HEK293 (cell line): ENCODE data around the gene ALPK3.

ENCODE experiments used
- CTCF ChIA-PET: fragments of 350-600 bp; formaldehyde crosslinking; extraction: SDS; loops from one replicate; lab custom pipeline; 2021; ENCODE audit warnings: antibody characterized with exemption; lab: Yijun Ruan, JAX
- POLR2A ChIA-PET: fragments of 300-600 bp; formaldehyde crosslinking; extraction: SDS; loops from one replicate; lab custom pipeline; 2020; ENCODE audit warnings: antibody characterized with exemption, inconsistent platforms; lab: Yijun Ruan, JAX
- H3K27ac ChIP-seq: fragments of 200-500 bp; sonication (Bioruptor generic); 2 replicates; pipeline ENCODE4 v1.5.1; 2014; ENCODE audit warnings: low read depth, low read length, control low read depth, inconsistent platforms; ENCODE audit errors: extremely low read depth
- H3K36me3 ChIP-seq, 2 experiments: fragments of 200-500 bp in 1 of 2; sonication (Bioruptor generic) in 1 of 2; 1 replicate in 1 of 2; 2 replicates in 1 of 2; pipeline ENCODE4 v1.5.1; 2014 to 2017; ENCODE audit warnings: inconsistent platforms in 2 of 2, low read length in 2 of 2; ENCODE audit not compliant: control insufficient read depth in 2 of 2, insufficient read depth in 1 of 2
- H3K4me1 ChIP-seq: fragments of 200-500 bp; sonication (Bioruptor generic); 2 replicates; pipeline ENCODE4 v1.5.1; 2014; ENCODE audit warnings: mild to moderate bottlenecking, low read length, inconsistent platforms; ENCODE audit not compliant: control insufficient read depth, insufficient read depth
- H3K4me3 ChIP-seq: 2 replicates; pipeline ENCODE4 v1.5.1; 2011; ENCODE audit warnings: low read depth, mild to moderate bottlenecking, control low read depth, low read length, moderate library complexity
- H3K9me3 ChIP-seq: fragments of 200-500 bp; sonication (Bioruptor generic); 2 replicates; pipeline ENCODE4 v1.5.1; 2014; ENCODE audit warnings: low read depth, low read length, inconsistent platforms; ENCODE audit not compliant: control insufficient read depth, insufficient read depth
- ATF2 ChIP-seq: fragments of 450-650 bp; formaldehyde crosslinking; IDR thresholded peaks from 2 replicates; pipeline ENCODE4 v1.5.1; 2016; ENCODE audit warnings: missing biosample characterization, missing genetic modification characterization, low read depth
- BCL11A ChIP-seq: fragments of 450-650 bp; formaldehyde crosslinking; IDR thresholded peaks from 2 replicates; pipeline ENCODE4 v1.5.1; 2016; ENCODE audit warnings: low read depth, missing biosample characterization, missing genetic modification characterization
- CTCF ChIP-seq: fragments of 450-650 bp; formaldehyde crosslinking; IDR thresholded peaks from 2 replicates; pipeline ENCODE4 v1.5.1; 2016; ENCODE audit warnings: missing biosample characterization, missing genetic modification characterization
- GFI1B ChIP-seq: fragments of 450-650 bp; formaldehyde crosslinking; IDR thresholded peaks from 2 replicates; pipeline ENCODE4 v1.5.1; 2016; ENCODE audit warnings: missing biosample characterization, missing genetic modification characterization
- MZF1 ChIP-seq: fragments of 450-650 bp; formaldehyde crosslinking; IDR thresholded peaks from 2 replicates; pipeline ENCODE4 v1.5.1; 2017; ENCODE audit warnings: missing biosample characterization, missing genetic modification characterization, borderline replicate concordance
- RBAK ChIP-seq: fragments of 450-650 bp; formaldehyde crosslinking; IDR thresholded peaks from 2 replicates; pipeline ENCODE4 v1.5.1; 2016; ENCODE audit warnings: missing biosample characterization, missing genetic modification characterization
- SCRT2 ChIP-seq: fragments of 450-650 bp; formaldehyde crosslinking; IDR thresholded peaks from 2 replicates; pipeline ENCODE4 v1.5.1; 2016; ENCODE audit warnings: missing biosample characterization, missing genetic modification characterization
- ZBTB21 ChIP-seq: fragments of 450-650 bp; formaldehyde crosslinking; IDR thresholded peaks from 2 replicates; pipeline ENCODE4 v1.5.1; 2017; ENCODE audit warnings: missing biosample characterization, missing genetic modification characterization
- ZEB2 ChIP-seq: fragments of 450-650 bp; formaldehyde crosslinking; IDR thresholded peaks from 2 replicates; pipeline ENCODE4 v1.5.1; 2016; ENCODE audit warnings: missing biosample characterization, missing genetic modification characterization
- ZFP41 ChIP-seq: fragments of 450-650 bp; formaldehyde crosslinking; IDR thresholded peaks from 2 replicates; pipeline ENCODE4 v1.5.1; 2016; ENCODE audit warnings: missing biosample characterization, missing genetic modification characterization, borderline replicate concordance
- ZIC2 ChIP-seq: fragments of 450-650 bp; formaldehyde crosslinking; IDR thresholded peaks from 2 replicates; pipeline ENCODE4 v1.5.1; 2016; ENCODE audit warnings: missing biosample characterization, missing genetic modification characterization
- ZNF174 ChIP-seq: fragments of 450-650 bp; formaldehyde crosslinking; IDR thresholded peaks from 2 replicates; pipeline ENCODE4 v1.5.0; 2017; ENCODE audit warnings: missing biosample characterization, mild to moderate bottlenecking, missing genetic modification characterization
- ZNF19 ChIP-seq: fragments of 450-650 bp; formaldehyde crosslinking; IDR thresholded peaks from 2 replicates; pipeline ENCODE4; 2016; ENCODE audit warnings: missing biosample characterization, missing genetic modification characterization, low read depth
- ZNF202 ChIP-seq: fragments of 450-650 bp; formaldehyde crosslinking; IDR thresholded peaks from 2 replicates; pipeline ENCODE4 v1.5.1; 2016; ENCODE audit warnings: missing biosample characterization, missing genetic modification characterization, borderline replicate concordance
- ZNF324 ChIP-seq: fragments of 450-650 bp; formaldehyde crosslinking; IDR thresholded peaks from 2 replicates; pipeline ENCODE4 v1.5.1; 2016; ENCODE audit warnings: missing biosample characterization, missing genetic modification characterization
- ZNF366 ChIP-seq: fragments of 450-650 bp; formaldehyde crosslinking; conservative IDR thresholded peaks from 2 replicates; pipeline ENCODE4 v1.5.1; 2016; ENCODE audit warnings: missing biosample characterization, missing genetic modification characterization
- ZNF391 ChIP-seq: fragments of 450-650 bp; formaldehyde crosslinking; IDR thresholded peaks from 2 replicates; pipeline ENCODE4 v1.5.1; 2016; ENCODE audit warnings: low read depth, missing biosample characterization, missing genetic modification characterization, borderline replicate concordance
- ZNF521 ChIP-seq: fragments of 450-650 bp; formaldehyde crosslinking; IDR thresholded peaks from 2 replicates; pipeline ENCODE4 v1.5.1; 2017; ENCODE audit warnings: missing biosample characterization, mild to moderate bottlenecking, missing genetic modification characterization
- ZNF560 ChIP-seq: fragments of 450-650 bp; formaldehyde crosslinking; IDR thresholded peaks from 2 replicates; pipeline ENCODE4 v1.5.1; 2017; ENCODE audit warnings: missing biosample characterization, missing genetic modification characterization, borderline replicate concordance
- ZNF692 ChIP-seq: fragments of 450-650 bp; formaldehyde crosslinking; IDR thresholded peaks from 2 replicates; pipeline ENCODE4 v1.5.1; 2016; ENCODE audit warnings: missing biosample characterization, missing genetic modification characterization
- ZNF785 ChIP-seq: fragments of 450-650 bp; formaldehyde crosslinking; IDR thresholded peaks from 2 replicates; pipeline ENCODE4 v1.5.1; 2016; ENCODE audit warnings: missing biosample characterization, missing genetic modification characterization
- ZSCAN23 ChIP-seq: fragments of 450-650 bp; formaldehyde crosslinking; IDR thresholded peaks from 2 replicates; pipeline ENCODE4 v1.5.1; 2016; ENCODE audit warnings: missing biosample characterization, missing genetic modification characterization
- TF ChIP-seq, protein P1 (sequence below): fragments of 450-650 bp; formaldehyde crosslinking; IDR thresholded peaks from 2 replicates; pipeline ENCODE4 v1.5.1; 2016; ENCODE audit warnings: missing biosample characterization, missing genetic modification characterization

ALPK3 gene

DNA sequence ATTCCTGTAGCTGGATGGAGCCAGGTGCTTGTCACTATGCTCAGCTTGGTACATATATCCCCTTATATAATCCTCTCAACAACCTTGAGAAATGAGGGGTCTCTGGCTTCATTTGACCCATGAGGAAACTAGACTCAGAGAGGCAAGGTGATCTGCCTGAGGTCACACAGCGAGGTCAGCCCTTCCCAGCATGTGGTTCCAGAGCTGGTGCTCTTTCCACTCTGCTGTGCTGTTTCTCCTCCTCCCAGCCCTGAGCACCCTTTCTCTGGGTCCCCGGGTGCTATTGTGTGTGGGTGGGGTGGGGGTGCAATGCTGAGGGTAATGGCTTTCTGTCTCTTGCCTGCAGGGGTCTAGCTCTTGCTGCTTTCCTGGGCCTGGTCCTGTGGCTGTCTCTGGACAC, 86.6 kb downstream of the ALPK3 start:
- Histone ChIP-seq H3K9me3 (no peaks in the 10 kb centered on the region), H3K4me1 (peaks cover 2% of the 10 kb centered on the region; the same call in 1 of the 2 replicates), H3K27ac (no peak overlapping the region)
- CTCF ChIA-PET: interaction anchor here (0.9 kb wide), 1 partner anchor 25 kb away, joined by 5 read pairs; no protein-coding TSS in a partner anchor
- TF ChIP-seq RBAK (tag by site-specific recombination) (no peak), ZNF174 (tag by site-specific recombination) (no peak), ZSCAN23 (tag by site-specific recombination) (no peak), ZNF391 (tag by site-specific recombination) (no peak)
- TF ChIP-seq, all 188 proteins: peak for 0
- H3K36me3 ChIP-seq: no peaks in the 10 kb centered on the region
- no peak overlapping the region for H3K4me3 ChIP-seq
- POLR2A ChIA-PET: interaction anchor here (1.2 kb wide), 1 partner anchor 8 kb away, joined by 3 read pairs; no protein-coding TSS in a partner anchor

GRCh38 chr15:84904419-84904818, 87.3 kb downstream of the ALPK3 start:
- Histone ChIP-seq H3K36me3 (no peaks in the 10 kb centered on the region), H3K9me3 (no peaks in the 10 kb centered on the region), H3K27ac (no peak overlapping the region), H3K4me1 (peaks cover 2% of the 10 kb centered on the region; the same call in 1 of the 2 replicates)
- ChIA-PET CTCF (interaction anchor here (0.5 to 0.9 kb wide), 2 partner anchors 24 to 49 kb away, joined by 3 to 5 read pairs; no protein-coding TSS in a partner anchor), POLR2A (no interaction called here)
- TF ChIP-seq ZNF785 (tag by site-specific recombination) (no peak), SCRT2 (tag by site-specific recombination) (no peak), RBAK (tag by site-specific recombination) (no peak), ZEB2 (no peak), ZNF560 (tag by site-specific recombination) (no peak), ZNF202 (tag by site-specific recombination) (no peak), ZNF366 (no peak), ZFP41 (no peak), CTCF (tag by site-specific recombination) (no peak), ZNF521 (tag by site-specific recombination) (no peak)
- TF ChIP-seq, protein P1, sequence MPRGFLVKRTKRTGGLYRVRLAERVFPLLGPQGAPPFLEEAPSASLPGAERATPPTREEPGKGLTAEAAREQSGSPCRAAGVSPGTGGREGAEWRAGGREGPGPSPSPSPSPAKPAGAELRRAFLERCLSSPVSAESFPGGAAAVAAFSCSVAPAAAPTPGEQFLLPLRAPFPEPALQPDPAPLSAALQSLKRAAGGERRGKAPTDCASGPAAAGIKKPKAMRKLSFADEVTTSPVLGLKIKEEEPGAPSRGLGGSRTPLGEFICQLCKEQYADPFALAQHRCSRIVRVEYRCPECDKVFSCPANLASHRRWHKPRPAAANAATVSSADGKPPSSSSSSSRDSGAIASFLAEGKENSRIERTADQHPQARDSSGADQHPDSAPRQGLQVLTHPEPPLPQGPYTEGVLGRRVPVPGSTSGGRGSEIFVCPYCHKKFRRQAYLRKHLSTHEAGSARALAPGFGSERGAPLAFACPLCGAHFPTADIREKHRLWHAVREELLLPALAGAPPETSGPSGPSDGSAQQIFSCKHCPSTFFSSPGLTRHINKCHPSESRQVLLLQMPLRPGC (tag by site-specific recombination): no peak
- TF ChIP-seq, all 188 proteins: peak for 0
- no peak overlapping the region for H3K4me3 ChIP-seq

- Histone ChIP-seq H3K4me3 (no peak overlapping the region), H3K4me1 (peaks cover 2% of the 10 kb centered on the region; the same call in 1 of the 2 replicates), H3K36me3 (no peaks in the 10 kb centered on the region), H3K9me3 (no peaks in the 10 kb centered on the region), H3K27ac (no peak overlapping the region)
- POLR2A ChIA-PET: no interaction called here
- CTCF ChIA-PET: interaction anchor here (0.5 to 0.6 kb wide), 2 partner anchors 48 to 153 kb away, joined by 3 read pairs; no protein-coding TSS in a partner anchor
- TF ChIP-seq BCL11A (tag by site-specific recombination): no peak
- TF ChIP-seq ATF2 (tag by site-specific recombination): no peak
- TF ChIP-seq ZBTB21 (tag by site-specific recombination): no peak
- no peak for TF ChIP-seq MZF1 (tag by site-specific recombination)
- TF ChIP-seq ZNF692 (tag by site-specific recombination): no peak
- TF ChIP-seq ZIC2: no peak
- TF ChIP-seq GFI1B (tag by site-specific recombination): no peak
- no peak for TF ChIP-seq ZNF19
- TF ChIP-seq ZNF324 (tag by site-specific recombination): no peak
These were observed 88.1 kb downstream of the ALPK3 start for GRCh38 chr15:84905016-84905916.
